Transverse colon (tissue), 4 donors: ENCODE data around the gene AKR7A2.

Experiments
- CTCF ChIP-seq, 5 experiments: fragments of 200-600 bp in 3 of 5; fragments of 450-650 bp in 2 of 5; sonication (generic) in 3 of 5; IDR thresholded peaks; 1 replicate in 2 of 5; 2 replicates in 3 of 5; pipeline ENCODE4 v1.5.1; 2016 to 2017; ENCODE audit warnings: antibody characterized with exemption in 5 of 5, inconsistent platforms in 3 of 5, mild to moderate bottlenecking in 2 of 5, moderate library complexity in 1 of 5
- POLR2AphosphoS5 ChIP-seq, 3 donors: sonication (generic); formaldehyde crosslinking; IDR thresholded peaks; one replicate each; pipeline ENCODE4 v1.6.1; 2016; ENCODE audit warnings: antibody characterized with exemption in 3 of 3

- TF ChIP-seq CTCF (IDR thresholded peaks at IDR 0.05) (no peak), POLR2AphosphoS5 (IDR thresholded peaks at IDR 0.05) (no peak)
Observed at GRCh38 chr1:19329611-19330010, 17.7 kb upstream of the AKR7A2 start.
